ENCODE measurements around the gene IKZF4.
A peak's percentile ranks its signal among the peaks of the same experiment; 100 is the strongest.
"Not testable (repeated sequence)": the region's sequence is repeated elsewhere in the genome, so short reads cannot be mapped to it uniquely, and the experiment has no call there.

The IKZF4 gene

DNA sequence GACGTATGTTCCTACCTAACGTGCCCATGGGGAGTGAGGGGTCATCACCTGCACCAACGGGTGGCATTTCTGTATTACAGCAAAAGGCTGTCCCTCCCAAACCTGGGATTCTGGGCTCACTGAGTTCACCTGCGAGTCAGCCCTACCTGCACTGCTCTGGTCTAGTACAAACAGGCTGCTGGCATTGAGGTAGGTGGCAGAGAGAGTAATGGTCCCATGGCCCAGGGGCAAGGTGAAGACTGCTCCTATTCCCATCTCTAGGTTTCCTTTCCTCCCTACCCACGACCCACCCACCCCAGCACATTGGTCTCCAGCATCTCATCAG lies 23.3 kb upstream of the IKZF4 start:
- no peak for DNase-seq (ENCODE audit: low read depth in 2 of 3, low spot score in 1 of 3)

DNA sequence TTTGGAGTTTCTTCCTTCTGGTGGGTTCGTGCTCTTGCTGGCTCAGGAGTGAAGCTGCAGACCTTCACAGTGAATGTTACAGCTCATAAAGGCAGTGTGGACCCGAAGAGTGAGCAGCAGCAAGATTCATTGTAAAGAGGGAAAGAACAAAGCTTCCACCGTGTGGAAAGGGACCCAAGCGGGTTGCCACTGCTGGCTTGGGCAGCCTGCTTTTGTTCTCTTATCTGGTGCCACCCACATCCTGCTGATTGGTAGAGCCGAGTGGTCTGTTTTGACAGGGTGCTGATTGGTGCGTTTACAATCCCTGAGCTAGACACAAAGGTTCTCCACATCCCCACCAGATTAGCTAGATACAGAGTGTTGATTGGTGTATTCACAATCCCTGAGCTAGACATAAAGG lies 21.3 kb upstream of the IKZF4 start:
- not testable (repeated sequence) for DNase-seq (ENCODE audit: low read depth in 2 of 3, low spot score in 1 of 3)

DNA sequence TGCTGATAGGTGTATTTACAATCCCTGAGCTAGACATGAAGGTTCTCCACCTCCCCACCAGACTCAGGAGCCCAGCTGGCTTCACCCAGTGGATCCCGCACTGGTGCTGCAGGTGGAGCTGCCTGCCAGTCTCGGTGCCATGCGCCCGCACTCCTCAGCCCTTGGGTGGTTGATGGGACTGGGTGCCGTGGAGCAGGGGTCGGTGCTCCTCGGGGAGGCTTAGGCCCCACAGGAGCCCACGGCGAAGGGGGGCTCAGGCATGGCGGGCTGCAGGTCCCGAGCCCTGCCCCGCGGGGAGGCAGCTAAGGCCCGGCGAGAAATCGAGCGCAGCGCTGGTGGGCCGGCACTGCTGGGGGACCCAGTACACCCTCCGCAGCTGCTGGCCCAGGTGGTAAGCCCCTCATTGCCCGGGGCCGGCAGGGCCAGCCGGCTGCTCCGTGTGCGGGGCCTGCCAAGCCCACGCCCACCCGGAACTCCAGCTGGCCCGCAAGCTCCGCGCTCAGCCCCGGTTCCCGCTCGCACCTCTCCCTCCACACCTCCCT lies 20.8 kb upstream of the IKZF4 start:
- DNase-seq (ENCODE audit: low read depth in 2 of 3, low spot score in 1 of 3), result not testable (repeated sequence)

DNA sequence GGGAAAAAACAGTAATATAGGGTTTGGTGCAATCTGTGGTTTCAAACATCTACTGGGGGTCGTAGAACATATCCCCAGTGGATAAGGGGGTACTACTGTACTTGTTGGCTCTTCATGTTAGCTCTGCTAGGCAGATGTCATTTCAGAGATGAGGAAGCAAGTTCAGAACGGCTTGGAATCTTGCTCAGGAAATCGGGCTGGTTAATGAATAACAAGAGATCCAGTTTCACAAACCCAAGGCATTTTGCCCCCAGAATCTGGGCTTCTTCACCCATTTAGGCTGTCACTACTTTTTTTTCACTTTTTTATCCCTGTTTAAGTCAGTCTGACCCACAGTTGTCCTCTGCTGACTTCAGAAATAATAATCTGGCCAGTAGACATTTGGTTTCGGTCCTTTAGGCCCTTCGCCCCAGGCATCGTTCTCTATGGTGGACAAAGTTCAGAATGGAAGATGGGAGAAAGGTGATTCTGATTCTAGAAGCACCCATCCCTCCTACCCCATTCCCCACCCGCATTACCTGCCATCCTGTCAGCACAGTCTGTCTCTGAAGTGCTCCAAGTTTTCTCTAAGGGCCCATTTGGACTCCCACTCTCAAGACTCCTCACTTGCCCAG lies 19.2 kb upstream of the IKZF4 start:
- DNase-seq (ENCODE audit: low read depth in 2 of 3, low spot score in 1 of 3), result no peak

DNA sequence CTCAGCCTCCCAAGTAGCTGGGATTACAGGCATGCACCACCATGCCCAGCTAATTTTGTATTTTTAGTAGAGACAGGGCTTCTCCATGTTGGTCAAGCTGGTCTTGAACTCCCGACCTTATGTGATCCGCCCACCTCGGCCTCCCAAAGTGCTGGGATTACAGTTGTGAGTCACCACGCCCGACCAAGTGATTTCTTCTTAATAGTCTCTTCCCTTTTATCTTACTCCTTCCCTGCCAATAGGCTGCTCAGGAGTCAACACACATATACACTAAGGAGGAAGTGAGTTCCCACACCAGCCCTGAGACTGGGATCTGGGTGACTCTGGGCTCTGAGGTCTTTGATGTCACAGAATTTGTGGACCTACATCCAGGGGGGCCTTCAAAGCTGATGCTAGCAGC lies 17.5 kb upstream of the IKZF4 start:
- not testable (repeated sequence) for DNase-seq (ENCODE audit: low read depth in 2 of 3, low spot score in 1 of 3)

DNA sequence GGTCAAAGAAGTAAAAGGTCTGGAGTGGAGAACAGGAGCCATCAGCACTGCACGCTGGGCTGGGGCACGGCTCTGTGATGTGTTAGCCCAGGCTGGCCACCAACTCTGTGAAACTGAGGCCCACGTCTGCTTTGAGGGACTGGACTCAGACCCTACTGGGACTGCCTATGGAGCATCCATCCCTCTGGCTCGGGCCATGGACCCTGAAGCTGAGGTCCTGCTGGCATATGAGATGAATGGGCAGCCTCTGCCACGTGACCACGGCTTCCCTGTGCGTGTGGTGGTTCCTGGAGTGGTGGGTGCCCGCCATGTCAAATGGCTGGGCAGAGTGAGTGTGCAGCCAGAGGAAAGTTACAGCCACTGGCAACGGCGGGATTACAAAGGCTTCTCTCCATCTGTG lies 16.6 kb upstream of the IKZF4 start:
- no peak for DNase-seq (ENCODE audit: low read depth in 2 of 3, low spot score in 1 of 3)

DNA sequence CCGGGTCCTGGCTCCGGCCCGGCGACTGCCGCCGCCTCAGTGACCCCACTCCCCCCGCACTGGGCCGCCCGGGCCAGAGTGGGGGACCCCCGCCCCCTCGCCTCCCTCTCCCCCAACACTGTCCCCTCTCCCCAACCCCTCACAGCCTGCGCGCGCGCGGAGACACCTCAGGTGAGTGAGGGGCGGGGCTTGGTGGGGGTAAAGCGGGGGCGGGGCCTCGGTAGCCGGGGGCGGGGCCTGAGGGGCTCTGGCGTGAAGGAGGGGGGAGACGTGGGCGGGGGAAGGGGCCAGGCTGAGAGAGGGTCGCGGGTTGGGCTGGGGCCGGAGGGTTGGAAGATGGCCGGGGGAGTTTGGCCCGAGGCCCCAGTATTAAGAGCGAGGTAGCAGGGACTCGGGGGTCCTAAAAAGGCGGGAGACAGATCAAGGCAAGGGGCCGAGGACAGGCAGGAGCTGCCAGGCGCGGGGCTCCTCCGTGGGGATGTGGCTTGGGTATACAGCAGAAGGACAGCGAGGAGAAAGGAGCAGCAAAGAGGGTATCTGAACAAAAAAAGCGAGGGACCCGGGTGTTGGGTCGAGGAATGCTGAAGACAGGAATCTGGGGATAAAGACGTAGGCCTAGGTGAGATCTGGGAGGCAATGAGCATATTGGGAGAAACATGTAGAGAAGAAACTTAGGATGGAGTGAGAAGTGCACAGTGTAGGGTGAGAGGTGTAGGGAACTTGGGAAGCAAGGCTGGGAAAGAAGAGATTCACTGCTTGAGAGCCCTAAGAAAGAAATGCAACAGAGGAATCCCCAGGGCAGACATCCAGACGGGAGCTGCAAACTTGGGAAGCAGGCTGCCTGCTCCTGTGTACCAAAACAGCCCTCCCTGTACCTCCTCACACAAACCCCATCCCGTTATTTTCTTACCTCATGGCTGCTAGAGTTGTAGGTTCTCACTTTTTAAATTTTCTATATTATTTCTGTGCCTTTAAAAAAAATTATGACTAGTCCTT lies 13.0 kb upstream of the IKZF4 start:
- DNase-seq (ENCODE audit: low read depth in 2 of 3, low spot score in 1 of 3), result peak in 2 of 3 donors; percentile 50 to 62

DNA sequence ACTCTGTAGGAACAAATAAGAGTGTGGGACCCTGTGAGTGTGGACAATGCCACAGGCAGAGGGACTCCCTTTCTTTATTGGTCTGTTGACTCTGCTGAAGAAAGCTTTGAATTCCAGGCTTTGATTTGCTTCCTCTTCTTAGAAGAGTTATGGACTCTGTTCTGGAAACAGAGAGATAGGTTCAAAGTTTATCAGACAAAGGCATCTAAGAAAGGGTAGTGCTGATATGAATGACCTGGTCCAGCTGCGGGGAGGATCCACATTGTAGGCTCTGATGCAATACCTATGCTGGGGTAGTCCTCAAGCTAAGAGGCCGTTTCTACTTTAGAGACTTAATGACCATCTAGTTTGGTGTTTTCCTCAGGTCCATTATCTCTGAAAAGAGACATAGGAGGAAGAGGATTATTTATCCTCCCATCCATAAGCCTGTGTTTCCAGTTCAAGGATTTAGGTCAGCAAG lies 10.7 kb upstream of the IKZF4 start:
- no peak for DNase-seq (ENCODE audit: low read depth in 2 of 3, low spot score in 1 of 3)

DNA sequence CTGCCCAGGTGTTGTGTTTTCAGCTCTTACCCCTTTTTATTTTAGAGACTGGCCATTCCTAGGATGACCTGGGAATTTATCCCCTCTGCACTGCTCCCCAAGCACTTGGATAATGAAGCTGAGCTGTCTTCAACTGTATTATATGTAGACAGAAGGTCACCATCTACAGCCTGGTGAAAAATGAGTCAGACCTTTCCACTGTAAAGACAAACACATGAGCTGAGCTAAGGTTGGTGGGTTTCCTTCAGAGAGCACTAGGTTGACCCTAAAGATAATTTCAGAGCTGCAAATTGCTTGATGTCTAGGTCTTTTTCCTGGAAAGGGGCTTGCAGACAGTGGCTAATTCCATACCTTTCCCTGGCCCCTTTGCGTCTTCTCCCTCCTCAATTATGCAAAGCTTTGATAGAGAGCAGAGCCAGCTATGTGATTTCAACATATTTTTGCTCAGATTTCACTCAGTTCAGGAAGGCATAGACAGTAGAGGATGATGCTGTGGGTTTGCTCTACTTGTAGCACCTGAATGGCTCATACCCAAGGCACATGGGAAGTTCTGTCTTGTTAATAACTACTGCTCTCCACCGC lies 9.2 kb upstream of the IKZF4 start:
- DNase-seq (ENCODE audit: low read depth in 2 of 3, low spot score in 1 of 3), result no peak

DNA sequence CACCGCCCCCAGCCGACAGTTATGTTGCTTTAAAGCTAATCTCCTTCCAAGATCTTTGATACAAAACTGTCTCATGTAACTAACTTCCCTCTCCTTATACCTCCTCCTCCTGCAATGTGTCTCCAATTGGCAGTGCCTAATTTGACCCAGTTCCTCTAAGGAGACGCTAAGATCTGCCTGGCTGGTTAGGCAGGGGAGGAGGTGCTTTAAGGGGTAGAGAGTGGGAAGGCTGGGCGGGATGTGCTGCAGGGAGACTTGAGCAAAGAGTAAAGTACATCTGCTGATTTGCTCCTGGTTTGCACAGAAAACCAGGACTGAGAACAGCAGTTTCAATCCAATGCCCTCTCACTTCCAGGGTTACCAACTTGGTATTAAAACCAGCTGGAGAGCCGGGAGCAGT lies 7.4 kb upstream of the IKZF4 start:
- DNase-seq (ENCODE audit: low read depth in 2 of 3, low spot score in 1 of 3), result no peak

DNA sequence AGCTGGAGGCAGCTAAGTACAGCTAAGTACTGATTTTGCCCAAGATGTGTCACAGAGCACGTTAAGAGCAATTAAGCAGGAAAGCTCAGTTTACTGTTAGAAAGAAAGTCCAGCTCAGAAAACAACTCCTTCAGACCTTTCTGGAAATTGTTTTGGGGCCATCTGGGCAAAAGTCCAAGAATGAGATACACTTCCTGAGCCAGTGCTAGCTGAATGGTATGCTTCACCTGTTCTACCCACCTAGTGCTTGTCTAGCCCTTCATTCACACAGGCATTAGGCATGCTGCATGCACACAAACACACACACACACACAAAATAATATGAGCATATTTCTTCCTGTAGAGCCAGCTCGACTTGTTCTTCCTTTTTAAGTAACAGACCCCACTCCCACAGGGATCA lies 6.6 kb upstream of the IKZF4 start:
- DNase-seq (ENCODE audit: low read depth in 2 of 3, low spot score in 1 of 3), result no peak

DNA sequence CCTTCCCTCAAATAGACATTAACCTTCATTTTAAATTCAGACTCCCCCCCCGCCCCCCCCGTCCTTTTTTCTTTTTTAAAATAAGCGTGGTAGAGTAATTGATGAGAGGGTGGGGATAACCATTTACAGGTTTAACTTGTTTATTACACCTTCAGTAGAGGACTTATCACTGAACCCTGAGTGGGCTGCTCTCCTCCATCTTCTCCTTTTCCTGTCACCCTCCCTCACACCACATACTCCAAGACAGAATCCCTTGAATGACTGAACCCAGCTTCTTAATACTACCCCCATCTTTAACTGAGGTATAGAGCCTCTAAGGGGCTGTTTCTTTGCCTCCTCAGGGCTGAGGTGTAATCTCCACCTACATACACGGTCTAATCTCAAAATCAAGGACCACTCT lies 3.7 kb upstream of the IKZF4 start:
- no peak for DNase-seq (ENCODE audit: low read depth in 2 of 3, low spot score in 1 of 3)

DNA sequence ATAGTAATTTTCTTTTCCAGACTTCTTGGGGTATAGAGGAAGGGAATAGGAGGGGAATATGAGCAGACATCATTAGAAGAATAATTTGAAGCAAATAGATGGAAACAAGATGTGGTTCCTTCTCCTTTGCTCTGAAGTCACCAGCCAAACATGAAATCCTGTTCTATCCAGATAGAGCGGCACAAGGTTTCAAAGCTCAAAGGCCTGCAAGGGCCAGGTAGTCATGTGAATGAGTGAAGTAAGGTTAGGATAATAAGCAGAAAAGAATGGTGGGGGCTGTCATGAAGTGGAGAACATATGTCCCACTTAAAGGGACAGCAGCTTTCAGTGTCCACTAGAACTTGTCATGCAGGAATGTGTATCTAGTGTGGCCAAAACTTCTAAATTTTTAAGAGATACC lies 2.5 kb upstream of the IKZF4 start:
- no peak for DNase-seq (ENCODE audit: low read depth in 2 of 3, low spot score in 1 of 3)

DNA sequence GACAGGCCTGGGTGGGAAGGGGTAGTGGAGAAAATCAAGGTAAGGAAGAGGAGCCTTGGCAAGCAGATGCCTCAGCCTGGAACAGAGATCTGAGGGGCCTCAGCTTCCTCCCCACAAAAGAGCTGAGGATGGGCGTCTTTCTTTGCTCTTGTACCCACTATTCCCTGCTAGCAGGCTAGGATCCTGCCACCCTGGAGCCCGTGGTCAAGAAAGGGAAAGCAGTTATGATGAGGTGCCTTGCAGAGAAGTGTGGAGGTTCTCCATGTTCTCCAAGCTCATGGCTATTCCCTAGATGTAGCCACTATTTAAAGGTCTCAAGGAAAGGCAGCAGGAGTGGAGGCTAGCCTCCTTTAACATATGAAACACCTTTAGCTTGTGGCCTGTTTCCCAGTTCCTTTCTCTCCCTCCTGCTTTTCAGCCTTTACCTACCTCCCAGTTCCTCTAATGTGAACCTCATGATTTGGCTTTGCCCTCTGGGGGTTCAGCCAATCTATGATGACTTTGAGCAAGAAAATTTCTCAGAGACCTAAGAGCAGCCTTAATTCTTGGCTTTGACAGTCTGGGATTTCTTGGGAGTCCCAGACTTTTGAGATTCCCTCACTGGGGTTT lies 1.1 kb downstream of the IKZF4 start:
- DNase-seq (ENCODE audit: low read depth in 2 of 3, low spot score in 1 of 3), result no peak

DNA sequence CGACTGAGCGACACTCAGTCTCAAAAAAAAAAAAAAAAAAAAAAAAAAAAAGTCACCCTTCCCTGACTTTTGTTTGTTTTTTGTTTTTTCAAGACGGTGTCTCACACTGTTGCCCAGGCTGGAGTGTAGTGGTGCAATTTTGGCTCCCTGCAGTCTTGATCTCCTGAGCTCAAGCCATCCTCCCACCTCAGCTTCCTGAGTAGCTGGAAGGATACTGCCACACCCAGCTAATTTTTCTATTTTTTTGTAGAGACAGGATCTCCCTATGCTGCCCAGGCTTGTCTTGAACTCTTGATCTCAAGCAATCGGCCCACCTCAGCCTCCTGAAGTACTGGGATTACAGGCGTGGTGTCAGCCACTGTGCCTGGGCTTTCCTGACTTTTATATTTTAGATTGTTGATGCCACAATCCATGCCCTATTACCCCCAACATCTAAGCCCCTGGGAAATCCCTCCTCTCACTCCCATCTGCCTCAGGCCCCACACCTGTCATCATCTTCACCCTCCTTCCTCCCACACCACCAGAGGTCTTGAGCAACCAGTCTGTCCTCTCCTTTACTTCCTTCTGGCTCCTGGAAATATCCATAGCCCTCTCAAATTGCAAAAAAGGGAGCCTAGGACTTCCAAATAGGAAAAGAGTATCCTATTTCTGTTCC lies 7.8 kb downstream of the IKZF4 start:
- DNase-seq (ENCODE audit: low read depth in 2 of 3, low spot score in 1 of 3), result no peak

DNA sequence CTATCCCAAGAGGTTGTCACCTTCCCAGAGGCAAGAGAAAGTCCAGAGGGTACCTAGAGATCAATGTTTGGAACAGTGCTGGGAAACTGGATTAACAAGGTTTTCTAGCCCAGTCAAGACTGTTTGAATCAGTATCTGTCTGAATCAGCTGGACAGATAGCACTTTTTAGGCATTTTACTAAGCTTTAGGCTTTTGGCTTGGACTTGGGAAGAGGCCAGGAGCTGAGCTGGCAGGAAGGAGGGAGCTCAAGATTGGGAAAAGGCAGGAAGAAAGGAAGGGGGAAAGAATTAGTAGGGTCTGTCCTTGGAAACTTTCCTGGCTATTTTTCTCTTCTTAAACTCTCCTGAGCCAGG lies 8.3 kb downstream of the IKZF4 start:
- no peak for DNase-seq (ENCODE audit: low read depth in 2 of 3, low spot score in 1 of 3)

DNA sequence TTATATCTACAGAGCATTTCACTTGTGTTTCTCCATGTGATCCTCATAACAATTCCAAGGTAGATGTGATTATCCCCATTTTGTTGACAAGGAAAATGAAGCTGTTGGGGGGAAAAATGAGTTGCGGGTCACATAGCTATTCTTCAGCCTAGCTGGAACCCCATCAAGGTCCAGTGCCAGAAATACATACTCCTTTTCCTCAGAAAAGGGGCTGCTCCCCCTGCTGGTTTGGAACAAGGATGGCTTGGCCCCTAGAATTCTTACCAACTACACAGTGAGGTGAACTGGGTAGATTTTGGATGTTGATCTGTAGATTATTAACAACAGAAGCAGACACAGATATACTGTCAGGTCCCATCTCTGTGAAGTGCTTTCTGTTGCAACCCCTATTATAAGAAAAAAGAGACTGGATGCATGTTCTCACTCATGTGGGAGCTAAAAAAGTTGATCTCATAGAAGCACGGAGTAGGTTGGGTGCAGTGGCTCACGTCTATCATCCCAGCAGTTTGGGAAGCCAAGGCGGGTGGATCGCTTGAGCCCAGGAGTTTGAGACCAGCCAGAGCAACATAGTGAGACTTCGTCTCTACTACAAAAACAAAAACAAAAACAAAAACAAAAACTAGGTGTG lies 8.9 kb downstream of the IKZF4 start:
- DNase-seq (ENCODE audit: low read depth in 2 of 3, low spot score in 1 of 3), result peak in 1 of 3 donors; percentile 30

DNA sequence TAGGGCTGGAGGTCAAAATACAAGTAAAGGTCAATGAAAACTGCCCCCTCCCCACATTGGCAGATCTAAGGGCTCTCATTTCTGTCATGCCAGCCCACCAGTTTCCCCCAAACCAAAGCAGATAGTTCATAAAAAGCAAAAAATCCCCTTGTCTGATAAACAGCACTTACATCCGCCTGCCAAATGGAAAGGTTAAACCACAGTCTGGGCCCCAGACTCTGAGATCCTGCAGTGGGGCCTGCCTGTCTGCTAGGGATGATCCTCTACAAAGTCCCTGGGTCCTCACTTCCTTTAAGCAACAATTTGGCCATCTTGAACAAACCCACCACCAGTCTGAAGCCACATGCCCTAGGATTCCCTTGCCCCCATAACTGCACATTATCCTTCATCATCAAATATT lies 11.1 kb downstream of the IKZF4 start:
- no peak for DNase-seq (ENCODE audit: low read depth in 2 of 3, low spot score in 1 of 3)

DNA sequence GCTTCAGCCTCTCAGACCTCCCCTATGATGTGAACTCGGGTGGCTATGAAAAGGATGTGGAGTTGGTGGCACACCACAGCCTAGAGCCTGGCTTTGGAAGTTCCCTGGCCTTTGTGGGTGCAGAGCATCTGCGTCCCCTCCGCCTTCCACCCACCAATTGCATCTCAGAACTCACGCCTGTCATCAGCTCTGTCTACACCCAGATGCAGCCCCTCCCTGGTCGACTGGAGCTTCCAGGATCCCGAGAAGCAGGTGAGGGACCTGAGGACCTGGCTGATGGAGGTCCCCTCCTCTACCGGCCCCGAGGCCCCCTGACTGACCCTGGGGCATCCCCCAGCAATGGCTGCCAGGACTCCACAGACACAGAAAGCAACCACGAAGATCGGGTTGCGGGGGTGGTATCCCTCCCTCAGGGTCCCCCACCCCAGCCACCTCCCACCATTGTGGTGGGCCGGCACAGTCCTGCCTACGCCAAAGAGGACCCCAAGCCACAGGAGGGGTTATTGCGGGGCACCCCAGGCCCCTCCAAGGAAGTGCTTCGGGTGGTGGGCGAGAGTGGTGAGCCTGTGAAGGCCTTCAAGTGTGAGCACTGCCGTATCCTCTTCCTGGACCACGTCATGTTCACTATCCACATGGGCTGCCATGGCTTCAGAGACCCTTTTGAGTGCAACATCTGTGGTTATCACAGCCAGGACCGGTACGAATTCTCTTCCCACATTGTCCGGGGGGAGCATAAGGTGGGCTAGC lies 13.9 kb downstream of the IKZF4 start:
- DNase-seq (ENCODE audit: low read depth in 2 of 3, low spot score in 1 of 3), result no peak

DNA sequence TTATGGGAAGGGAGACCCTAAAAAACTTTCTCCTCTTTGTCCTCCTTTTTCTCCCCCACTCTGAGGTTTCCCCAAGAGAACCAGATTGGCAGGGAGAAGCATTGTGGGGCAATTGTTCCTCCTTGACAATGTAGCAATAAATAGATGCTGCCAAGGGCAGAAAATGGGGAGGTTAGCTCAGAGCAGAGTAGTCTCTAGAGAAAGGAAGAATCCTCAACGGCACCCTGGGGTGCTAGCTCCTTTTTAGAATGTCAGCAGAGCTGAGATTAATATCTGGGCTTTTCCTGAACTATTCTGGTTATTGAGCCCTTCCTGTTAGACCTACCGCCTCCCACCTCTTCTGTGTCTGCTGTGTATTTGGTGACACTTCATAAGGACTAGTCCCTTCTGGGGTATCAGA lies 16.3 kb downstream of the IKZF4 start:
- no peak for DNase-seq (ENCODE audit: low read depth in 2 of 3, low spot score in 1 of 3)
